Keratinocyte (primary cell): ENCODE data around the gene CFH. TPM values are rescaled to one million over a fixed set of nuclear protein-coding genes. Genes with fewer than 3 reads are reported as not detected.

ENCODE experiments used
- DNase-seq: peaks from one replicate; pipeline ENCODE4 v3.0.0-alpha.2; 2011; ENCODE audit warnings: low read depth, missing footprints, low spot score
- FAIRE-seq: peaks from 2 replicates; lab custom pipeline; 2011; peaks lifted over from hg19 to GRCh38; lab: Jason Lieb, UNC
- H2AFZ ChIP-seq: 2 replicates; pipeline ENCODE4 v1.6.0; 2012; ENCODE audit warnings: low read length, control low read depth, inconsistent platforms; ENCODE audit not compliant: control insufficient read depth
- H3K27ac ChIP-seq: 2 replicates; pipeline ENCODE4 v1.5.1; 2011; ENCODE audit warnings: low read length; ENCODE audit not compliant: control insufficient read depth, insufficient read depth
- H3K27me3 ChIP-seq: 3 replicates; pipeline ENCODE4 v1.6.0; 2011; ENCODE audit warnings: low read length; ENCODE audit not compliant: control insufficient read depth, insufficient read depth; ENCODE audit errors: extremely low read depth
- H3K36me3 ChIP-seq, 2 experiments: 2 replicates in 1 of 2; 3 replicates in 1 of 2; pipeline ENCODE4 v1.5.1; 2011; ENCODE audit warnings: low read length in 2 of 2, mild to moderate bottlenecking in 1 of 2; ENCODE audit not compliant: control insufficient read depth in 2 of 2, insufficient read depth in 2 of 2; ENCODE audit errors: extremely low read depth in 1 of 2
- H3K4me1 ChIP-seq: 3 replicates; pipeline ENCODE4 v1.5.1; 2011; ENCODE audit warnings: low read length; ENCODE audit not compliant: control insufficient read depth, insufficient read depth; ENCODE audit errors: extremely low read depth
- H3K4me2 ChIP-seq: 3 replicates; pipeline ENCODE4 v1.6.0; 2011; ENCODE audit warnings: low read depth, low read length; ENCODE audit not compliant: control insufficient read depth, insufficient read depth; ENCODE audit errors: extremely low read depth
- H3K4me3 ChIP-seq, 3 experiments: fragments of 200-600 bp in 1 of 3; sonication (generic) in 1 of 3; 2 replicates in 2 of 3; 3 replicates in 1 of 3; pipeline ENCODE4 v1.5.1; 2011 to 2016; ENCODE audit warnings: low read length in 3 of 3, mild to moderate bottlenecking in 3 of 3, control low read depth in 2 of 3, inconsistent platforms in 1 of 3, low read depth in 1 of 3, mixed read lengths in 1 of 3, mixed run types in 1 of 3, moderate library complexity in 1 of 3; ENCODE audit not compliant: control insufficient read depth in 2 of 3, insufficient read depth in 2 of 3; ENCODE audit errors: extremely low read depth in 1 of 3
- H3K79me2 ChIP-seq: 2 replicates; pipeline ENCODE4 v1.6.0; 2012; ENCODE audit warnings: low read length; ENCODE audit not compliant: control insufficient read depth, insufficient read depth
- H3K9ac ChIP-seq: 3 replicates; pipeline ENCODE4 v1.6.0; 2011; ENCODE audit warnings: low read length; ENCODE audit not compliant: control insufficient read depth, insufficient read depth; ENCODE audit errors: extremely low read depth
- H3K9me1 ChIP-seq: 3 replicates; pipeline ENCODE4 v1.6.0; 2011; ENCODE audit warnings: low read length; ENCODE audit not compliant: control insufficient read depth, insufficient read depth; ENCODE audit errors: extremely low read depth
- H3K9me3 ChIP-seq: 2 replicates; pipeline ENCODE4 v1.5.1; 2012; ENCODE audit warnings: low read depth, low read length; ENCODE audit not compliant: control insufficient read depth
- H4K20me1 ChIP-seq: 3 replicates; pipeline ENCODE4 v1.6.0; 2011; ENCODE audit warnings: low read length; ENCODE audit not compliant: control insufficient read depth, insufficient read depth; ENCODE audit errors: extremely low read depth
- CTCF ChIP-seq, 3 experiments: IDR thresholded peaks in 1 of 3; conservative IDR thresholded peaks in 1 of 3; optimal IDR thresholded peaks in 1 of 3; 2 replicates in 2 of 3; 3 replicates in 1 of 3; pipeline versions ENCODE3 to v1.5.1; 2011; ENCODE audit warnings: low read length in 3 of 3, mild to moderate bottlenecking in 3 of 3, moderate library complexity in 2 of 3, control low read depth in 1 of 3, inconsistent platforms in 1 of 3; ENCODE audit not compliant: insufficient read depth in 2 of 3; ENCODE audit errors: extremely low read depth in 1 of 3
- EZH2 ChIP-seq: IDR thresholded peaks from one replicate; pipeline ENCODE4 v1.6.1; 2012; ENCODE audit warnings: inconsistent platforms, mild to moderate bottlenecking, low read length, moderate library complexity
- dilution Hi-C: fragments of 300-500 bp; cut with MboI; formaldehyde crosslinking; loops from one replicate; pipeline ENCODE4 v1.7.0; 2020; ENCODE audit warnings: low sequenced_read_pairs; ENCODE audit not compliant: extremely low pct_ligation_motif_present
- polyA plus RNA-seq, 5 experiments: library from polyadenylated mRNA; depleted of rRNA in 3 of 5; stranded (reverse) in 3 of 5; stranded (forward) in 1 of 5; unstranded in 1 of 5; fragments of >200 nt; gene quantifications; 1 replicate in 1 of 5; 2 replicates in 3 of 5; 3 replicates in 1 of 5; pipeline versions ENCODE4 v1.2.1 to v1.2.3, GENCODE V29; 2011 to 2012; ENCODE audit warnings: missing spikeins in 2 of 5, low read depth in 1 of 5, low replicate concordance in 1 of 5

CFH gene
- polyA plus RNA-seq, 1 donor (not counting 4 experiments of a cell fraction or from before 2014, with no cell fraction given) = 3.7 TPM

DNA sequence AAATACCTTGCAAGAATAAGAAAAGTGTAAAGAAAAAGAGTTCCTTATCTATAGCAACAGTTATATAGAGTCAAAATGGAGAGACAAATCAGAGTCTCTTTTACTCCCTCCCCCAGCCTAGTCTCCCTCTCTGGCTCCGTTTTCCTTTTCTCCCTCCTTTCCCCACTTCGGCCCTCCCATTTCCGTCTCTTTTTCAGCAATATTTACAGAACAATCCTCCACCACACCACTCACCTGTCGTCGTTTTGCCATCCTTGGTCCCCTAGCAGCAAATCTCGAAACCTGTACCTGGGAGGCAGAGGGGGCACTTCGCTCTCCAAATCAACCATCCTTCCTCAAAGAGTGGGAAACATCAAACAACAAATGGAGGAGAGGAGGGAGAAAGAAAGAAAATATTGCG lies 43.9 kb upstream of the CFH start:
- H3K9ac ChIP-seq = no peak overlapping the region
- no peak for DNase-seq
- TF ChIP-seq CTCF (optimal IDR thresholded peaks at IDR 0.05 in 1 of 3, IDR thresholded peaks at IDR 0.05 in 1 of 3, conservative IDR thresholded peaks at IDR 0.05 in 1 of 3; ENCODE audit: extremely low read depth in 1 of 3, insufficient read depth in 2 of 3, low read length in 3 of 3) (no peak), EZH2 (no peak)
- H4K20me1 ChIP-seq = no peaks in the 10 kb centered on the region
- H3K4me1 ChIP-seq = no peaks in the 10 kb centered on the region
- dilution Hi-C loops = no loop called here
- FAIRE-seq = no peak
- H3K27me3 ChIP-seq = peaks cover 21% of the 10 kb centered on the region
- H3K36me3 ChIP-seq = no peaks in the 10 kb centered on the region
- H2AFZ ChIP-seq = peak overlapping the region; percentile 4
- no peaks in the 10 kb centered on the region for H3K9me3 ChIP-seq
- H3K27ac ChIP-seq = no peak overlapping the region
- H3K4me3 ChIP-seq = peak overlapping the region in 2 of 3 experiments; percentile 4 to 29
- H3K9me1 ChIP-seq = no peaks in the 10 kb centered on the region
- H3K4me2 ChIP-seq = peak overlapping the region; percentile 3
- H3K79me2 ChIP-seq = no peaks in the 10 kb centered on the region

DNA sequence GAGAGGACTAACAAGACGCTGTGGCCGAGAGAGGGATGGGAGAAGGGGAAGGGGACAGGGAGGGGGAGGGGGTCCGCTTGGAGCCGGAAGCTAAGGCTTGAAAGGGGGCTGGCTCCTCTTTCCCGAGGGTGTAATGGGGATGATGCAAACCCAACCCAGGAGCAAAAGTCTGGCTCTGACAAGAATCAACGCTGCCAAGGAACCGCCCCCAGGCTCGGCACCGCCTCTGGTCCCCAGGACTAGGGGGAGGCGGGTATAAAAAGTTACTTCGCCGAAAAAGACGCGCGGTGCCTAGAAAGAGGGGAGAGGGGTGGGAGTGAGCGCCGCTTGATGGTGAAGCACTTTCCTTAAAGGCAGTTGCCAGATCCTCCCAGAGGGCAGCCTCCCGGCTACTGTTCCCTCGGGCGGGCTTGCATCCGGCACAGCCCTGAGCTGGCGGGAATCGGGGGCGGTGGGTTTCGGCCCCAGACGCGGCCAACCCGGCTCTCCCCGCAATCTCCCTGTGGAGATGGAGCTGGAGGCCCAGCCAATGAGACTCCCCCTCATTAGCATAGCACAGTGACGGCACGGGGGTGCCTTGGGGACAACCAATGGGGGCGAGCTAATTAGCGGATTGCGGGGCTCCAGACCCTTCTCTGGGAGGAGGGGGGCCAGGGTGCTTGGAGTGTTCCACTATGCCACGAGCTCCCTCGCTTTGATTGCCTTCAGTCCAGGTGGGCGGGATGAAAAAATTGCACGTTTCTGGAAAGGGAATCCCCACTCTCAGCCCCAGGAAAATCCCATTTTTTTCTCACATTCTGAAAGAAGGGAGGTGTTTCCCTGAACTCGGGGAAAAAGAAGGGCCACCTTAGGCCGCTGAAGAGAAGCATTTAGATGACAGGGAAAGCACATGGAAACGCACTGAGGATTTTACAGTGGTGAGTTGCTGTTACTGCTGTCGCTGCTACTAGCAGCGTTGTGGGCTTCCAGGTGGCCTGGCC lies 43.2 kb upstream of the CFH start, which contains the start of gene KCNT2:
Gene KCNT2, minus strand, starts transcription at position 51 of the 980 bp plus-strand sequence. CDS start 131 bp downstream, outside the sequence.
- no peaks in the 10 kb centered on the region for H3K79me2 ChIP-seq
- H3K4me2 ChIP-seq = peak within 1 kb of the TSS; percentile 56
- no peaks in the 10 kb centered on the region for H3K9me3 ChIP-seq
- no peak within 1 kb of the TSS for H3K9ac ChIP-seq
- no peaks in the 10 kb centered on the region for H3K4me1 ChIP-seq
- FAIRE-seq (no peak), DNase-seq (no peak)
- no peaks in the 10 kb centered on the region for H4K20me1 ChIP-seq
- no peak within 1 kb of the TSS for H3K27ac ChIP-seq
- dilution Hi-C loops = no loop called here
- H3K27me3 ChIP-seq = peaks cover 21% of the 10 kb centered on the region
- peak within 1 kb of the TSS; percentile 5 for H2AFZ ChIP-seq
- no peaks in the 10 kb centered on the region for H3K36me3 ChIP-seq
- H3K4me3 ChIP-seq = peak within 1 kb of the TSS in 2 of 3 experiments; percentile 4 to 29
- TF ChIP-seq EZH2 (peak; percentile 34), CTCF (optimal IDR thresholded peaks at IDR 0.05 in 1 of 3, IDR thresholded peaks at IDR 0.05 in 1 of 3, conservative IDR thresholded peaks at IDR 0.05 in 1 of 3; ENCODE audit: extremely low read depth in 1 of 3, insufficient read depth in 2 of 3, low read length in 3 of 3) (no peak)
- H3K9me1 ChIP-seq = no peaks in the 10 kb centered on the region
